GM21447 (cell line): ENCODE results near the gene GLRA2.
"Not testable (repeated sequence)": the region's sequence is repeated elsewhere in the genome, so short reads cannot be mapped to it uniquely, and the experiment has no call there.

ENCODE experiments used
- ATAC-seq: cut with Tn5 transposase; IDR thresholded peaks from one replicate; pipeline ENCODE4 v1.9.1; 2021; ENCODE audit not compliant: unreplicated experiment

Gene GLRA2

GRCh38 chrX:14590693-14591424 lies 61.5 kb downstream of the GLRA2 start:
- ATAC-seq: no peak

- ATAC-seq: no peak
Measured at GRCh38 chrX:14591976-14592375, 62.6 kb downstream of the GLRA2 start.

GRCh38 chrX:14594521-14594920 lies 65.2 kb downstream of the GLRA2 start:
- ATAC-seq: no peak

GRCh38 chrX:14598330-14598729 lies 69.0 kb downstream of the GLRA2 start:
- ATAC-seq: no peak

DNA sequence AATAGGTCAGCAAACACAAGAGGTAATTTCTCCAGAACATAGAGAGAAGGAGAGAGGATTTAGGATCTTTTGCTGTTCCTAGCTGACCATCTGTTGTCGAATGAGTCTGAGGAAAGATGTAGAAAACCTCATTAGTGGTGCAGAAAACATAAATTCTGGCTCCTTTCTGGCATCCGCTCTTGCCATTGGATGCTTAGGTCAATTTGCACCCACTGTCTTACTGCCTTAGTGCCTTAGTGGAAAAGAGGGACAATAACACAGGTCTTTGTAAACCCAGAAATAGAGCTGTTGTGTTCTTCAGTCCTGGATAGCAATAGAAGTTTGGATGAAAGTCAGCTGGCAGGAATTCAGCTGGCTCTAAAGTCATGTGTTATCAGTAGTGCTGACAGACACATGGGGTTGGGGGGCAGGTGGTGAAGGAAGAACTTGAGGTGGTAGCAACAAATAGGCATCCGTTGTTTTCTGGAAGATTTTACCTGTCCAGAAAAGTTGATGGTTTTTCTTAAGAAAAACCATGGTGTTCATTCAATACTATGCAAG lies 78.2 kb downstream of the GLRA2 start:
- no peak for ATAC-seq

DNA sequence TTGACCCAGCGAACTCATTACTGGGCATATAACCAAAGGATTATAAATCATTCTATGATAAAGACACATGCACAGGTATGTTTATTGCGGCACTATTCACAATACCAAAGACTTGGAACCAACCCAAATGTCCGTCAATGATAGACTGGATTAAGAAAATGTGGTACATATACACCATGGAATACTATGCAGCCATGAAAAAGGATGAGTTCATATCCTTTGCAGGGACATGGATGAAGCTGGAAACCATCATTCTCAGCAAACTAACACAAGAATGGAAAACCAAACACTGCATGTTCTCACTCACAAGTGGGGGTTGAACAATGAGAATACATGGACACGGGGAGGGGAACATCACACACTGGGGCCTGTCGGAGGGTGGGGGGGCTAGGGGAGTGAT lies 83.1 kb downstream of the GLRA2 start:
- ATAC-seq: not testable (repeated sequence)

DNA sequence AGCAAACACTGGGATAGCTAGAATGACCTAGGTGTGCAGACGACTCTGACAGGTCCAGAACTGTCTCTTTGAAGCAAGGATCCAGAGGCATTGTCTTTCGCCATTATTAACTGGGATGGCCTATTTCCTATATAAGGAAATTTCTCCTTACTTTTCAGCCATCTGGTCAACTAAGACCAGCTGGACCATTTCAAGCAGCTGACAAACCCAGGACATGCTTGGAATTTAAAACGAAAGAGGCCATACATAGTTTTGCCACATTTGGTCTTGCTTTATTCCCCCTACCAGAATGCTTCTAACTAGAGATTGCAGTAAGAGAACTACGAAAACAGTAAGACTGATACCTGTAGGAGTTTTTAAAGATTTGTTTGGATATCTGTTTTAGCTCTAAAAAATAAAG lies 87.0 kb downstream of the GLRA2 start:
- no peak for ATAC-seq

- no peak for ATAC-seq
Measured at GRCh38 chrX:14616836-14617235, 87.5 kb downstream of the GLRA2 start.

GRCh38 chrX:14618177-14618965 lies 89.0 kb downstream of the GLRA2 start:
- no peak for ATAC-seq

DNA sequence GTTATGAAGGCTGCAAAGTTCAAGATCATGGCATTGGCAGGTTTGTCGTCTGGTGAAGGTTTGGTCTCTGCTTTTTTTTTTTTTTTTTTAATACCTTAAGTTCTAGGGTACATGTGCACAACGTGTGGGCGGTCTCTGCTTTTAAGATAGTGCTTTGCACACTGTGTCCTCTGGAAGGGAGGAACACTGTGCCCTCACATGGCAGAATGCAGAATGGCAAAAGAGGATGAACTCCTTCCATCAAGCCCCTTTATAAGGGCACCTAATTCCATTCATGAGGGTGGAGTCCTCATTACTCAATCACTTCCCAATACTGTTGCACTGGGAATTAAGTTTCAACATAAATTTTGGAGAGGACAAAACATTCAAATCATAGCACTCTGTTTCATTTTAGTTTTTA lies 101.4 kb downstream of the GLRA2 start:
- no peak for ATAC-seq

DNA sequence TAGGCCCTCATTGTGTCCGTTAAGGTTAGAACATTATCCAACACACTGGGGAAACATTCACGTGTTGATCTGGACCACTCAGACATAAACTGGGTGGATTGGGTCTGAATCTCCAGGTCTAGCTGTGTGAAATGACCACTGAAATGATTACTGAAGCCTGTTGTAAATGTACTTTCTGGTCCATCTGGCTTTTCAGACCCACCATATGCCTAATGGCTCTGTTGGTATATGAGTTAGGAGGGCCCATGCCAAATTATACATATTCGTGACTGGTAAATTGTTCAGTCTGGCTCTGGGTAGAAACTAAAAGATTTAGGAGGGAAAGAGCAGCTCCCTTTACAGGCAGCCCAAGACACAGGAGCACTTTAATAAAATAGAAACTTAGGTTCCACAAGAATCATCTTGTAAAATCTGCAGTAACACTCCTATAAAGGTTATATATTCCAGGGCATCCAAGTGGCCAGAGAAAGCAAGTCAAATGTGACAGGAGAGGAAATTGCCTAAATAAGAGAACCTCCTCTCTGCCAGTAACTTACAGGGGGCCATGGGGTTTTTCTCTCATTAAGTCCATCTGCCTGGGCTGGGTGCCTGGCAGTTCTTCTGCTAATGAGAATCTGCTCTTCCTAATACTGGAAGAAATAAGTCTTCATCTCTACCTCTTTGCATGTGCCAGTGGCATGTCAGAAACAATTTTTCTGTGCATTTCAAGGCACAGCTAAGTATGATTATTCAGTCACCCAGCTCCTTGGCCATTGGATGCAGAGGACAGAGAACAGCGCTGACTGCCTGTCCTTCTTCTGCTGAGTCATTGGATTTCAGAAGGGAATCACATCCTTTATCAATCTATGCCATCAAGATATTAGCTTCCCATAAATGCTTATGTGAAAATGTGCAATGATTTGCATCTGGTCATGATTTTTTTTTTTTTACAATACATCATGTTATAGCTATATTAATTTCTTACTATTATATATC lies 112.6 kb downstream of the GLRA2 start:
- ATAC-seq: no peak

DNA sequence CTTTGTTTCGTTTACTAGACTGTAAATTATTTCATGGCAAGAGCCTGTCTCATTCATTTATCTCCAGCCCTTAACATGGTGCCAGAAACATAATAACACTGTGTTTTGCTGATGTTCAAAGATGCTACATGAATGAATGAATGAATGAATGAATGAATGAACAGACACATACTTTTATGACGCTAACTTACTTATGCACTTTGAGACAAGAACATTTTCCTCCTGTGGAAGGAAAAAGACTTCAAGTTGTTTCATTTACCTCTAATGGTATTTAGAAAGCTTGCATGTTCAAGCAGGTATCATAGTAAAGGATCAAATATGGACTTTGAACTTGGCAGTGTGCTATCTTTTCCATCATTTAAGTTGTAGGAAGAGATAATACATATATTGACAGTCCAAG lies 131.6 kb downstream of the GLRA2 start:
- no peak for ATAC-seq

DNA sequence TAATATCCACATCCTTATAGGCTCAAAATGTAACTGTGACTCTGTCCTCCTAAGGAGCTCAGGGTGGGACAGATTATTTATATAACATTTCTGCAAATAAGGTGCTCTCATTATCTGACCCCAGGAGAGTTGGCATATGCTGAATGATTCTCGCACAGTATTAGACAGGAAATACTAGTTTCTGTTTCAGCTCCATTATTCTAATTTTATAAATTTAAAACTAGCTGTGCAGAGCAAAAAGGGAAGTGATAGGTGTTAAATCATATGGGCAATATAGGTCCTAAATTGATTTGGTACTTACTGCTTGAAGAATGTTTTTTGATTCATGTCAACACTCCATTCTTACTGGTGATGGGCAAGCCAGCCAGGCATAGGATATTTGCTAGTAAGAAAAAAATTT lies 141.5 kb downstream of the GLRA2 start:
- ATAC-seq: peak; percentile 57

GRCh38 chrX:14672611-14673172 lies 143.4 kb downstream of the GLRA2 start:
- ATAC-seq: no peak

GRCh38 chrX:14673236-14673635 lies 143.9 kb downstream of the GLRA2 start:
- ATAC-seq: no peak

DNA sequence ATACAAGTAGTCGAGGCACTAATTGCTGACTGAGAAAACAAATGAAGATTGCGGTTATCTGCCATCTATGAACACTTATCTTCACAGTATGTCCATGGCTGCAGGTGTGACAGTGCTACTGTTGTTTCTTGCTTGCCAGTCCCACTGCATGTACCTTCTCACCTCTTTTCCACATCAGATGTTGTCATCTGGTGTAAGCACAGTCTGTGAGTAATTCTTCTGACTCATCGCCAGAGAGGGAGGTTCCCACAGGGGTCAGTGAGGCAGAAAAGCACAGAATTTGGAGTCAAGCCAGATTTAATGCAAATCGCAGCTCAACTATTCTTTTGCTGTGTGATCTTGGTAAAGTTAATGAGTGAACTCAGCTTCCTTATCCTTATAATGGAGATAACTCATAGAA lies 144.4 kb downstream of the GLRA2 start:
- ATAC-seq: peak; percentile 88

DNA sequence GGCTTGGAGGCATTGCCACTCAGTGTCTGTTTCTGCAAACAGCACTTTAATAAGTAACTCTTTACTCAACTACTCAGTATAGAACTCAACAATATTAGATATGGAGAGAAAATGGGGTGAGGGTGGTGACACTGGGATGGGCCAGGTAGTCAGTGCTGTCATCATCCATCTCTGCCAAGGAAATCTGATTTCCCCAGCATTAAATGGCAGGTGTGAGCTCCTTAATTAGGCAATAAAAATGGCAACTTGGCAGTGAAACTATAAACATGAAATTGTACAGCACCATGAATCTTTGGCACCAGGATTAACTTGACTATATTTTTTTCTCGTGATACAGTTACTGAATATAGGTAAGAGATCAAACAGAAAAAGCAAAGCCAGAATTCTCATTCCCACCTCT lies 146.2 kb downstream of the GLRA2 start:
- no peak for ATAC-seq

- ATAC-seq: no peak
Measured at GRCh38 chrX:14676431-14676830, 147.1 kb downstream of the GLRA2 start.

- not testable (repeated sequence) for ATAC-seq
Measured at GRCh38 chrX:14688331-14688730, 159.0 kb downstream of the GLRA2 start.

DNA sequence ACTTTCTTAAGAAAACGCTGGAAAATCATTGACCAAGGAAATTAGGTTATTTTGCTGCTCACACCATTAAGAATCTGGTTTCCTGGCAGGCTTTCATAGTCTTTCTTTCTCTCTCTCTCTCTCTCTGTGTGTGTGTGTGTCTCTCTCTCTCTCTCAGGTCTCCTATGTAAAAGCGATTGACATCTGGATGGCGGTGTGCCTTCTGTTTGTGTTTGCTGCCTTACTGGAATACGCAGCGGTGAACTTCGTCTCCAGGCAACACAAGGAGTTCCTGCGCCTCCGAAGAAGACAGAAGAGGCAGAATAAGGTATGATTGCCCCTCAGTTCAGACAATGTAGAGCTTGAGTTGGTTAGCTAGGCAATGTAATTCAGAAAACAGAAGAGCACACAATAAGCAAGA lies 161.2 kb downstream of the GLRA2 start:
- ATAC-seq: no peak

DNA sequence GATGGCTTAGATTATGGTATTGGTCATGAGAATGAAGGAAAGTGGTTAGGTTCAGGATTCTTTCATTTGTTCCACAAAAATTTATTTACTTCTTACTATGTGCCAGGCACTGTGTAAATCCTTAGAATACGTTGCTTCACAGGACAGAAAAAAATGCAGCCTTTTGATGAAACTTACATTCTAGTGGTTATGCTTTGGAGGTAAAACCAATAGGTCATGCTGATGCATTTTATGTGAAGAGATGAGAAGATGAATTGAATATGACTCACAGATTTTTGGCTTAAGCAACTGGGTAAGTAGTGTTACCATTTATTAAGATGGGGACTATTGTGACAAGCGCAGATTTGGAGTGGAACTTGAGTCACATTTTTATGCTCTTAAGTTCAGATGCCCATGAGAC lies 165.3 kb downstream of the GLRA2 start:
- no peak for ATAC-seq
